ENCODE data around the gene SAP30BP. TPM values are rescaled to one million over a fixed set of nuclear protein-coding genes. Genes with fewer than 3 reads are reported as not detected.

The SAP30BP gene
- total and polyA plus RNA-seq, 2 of the 13 experiments (the other 11 are each of a cell fraction or from before 2014, with no cell fraction given) = 67.7 to 99.4 TPM

- POLR2A ChIA-PET = interaction anchor here (1.0 kb wide), 1 partner anchor 28 kb away, joined by 3 read pairs; the partner anchor contains the start of gene SMIM5
These were observed 5.6 kb upstream of the SAP30BP start for GRCh38 chr17:75661531-75661930.

GRCh38 chr17:75662511-75662910 lies 4.6 kb upstream of the SAP30BP start:
- H3K4me2 ChIP-seq (ENCODE audit: low read depth, low read length) = no peak overlapping the region
- ATAC-seq = no peak
- TF ChIP-seq ZNF44 (CRISPR knock-in tag; IDR thresholded peaks at IDR 0.05) (no peak), MTF2 (CRISPR knock-in tag; IDR thresholded peaks at IDR 0.05; ENCODE audit: borderline replicate concordance) (no peak), ZBTB7B (CRISPR knock-in tag; IDR thresholded peaks at IDR 0.05) (no peak), ZFYVE20 (CRISPR knock-in tag; IDR thresholded peaks at IDR 0.05; ENCODE audit: borderline replicate concordance, low read depth) (no peak), POGZ (CRISPR knock-in tag; IDR thresholded peaks at IDR 0.05) (no peak), ZNF142 (CRISPR knock-in tag; IDR thresholded peaks at IDR 0.05) (no peak), NFYB (CRISPR knock-in tag; IDR thresholded peaks at IDR 0.05) (no peak), ZSCAN25 (CRISPR knock-in tag; IDR thresholded peaks at IDR 0.05) (no peak), DR1 (CRISPR knock-in tag; IDR thresholded peaks at IDR 0.05) (no peak)

More at GRCh38 chr17:75661531-75661930, 5.6 kb upstream of the SAP30BP start:
- no peaks in the 10 kb centered on the region for H3K9me3 ChIP-seq (ENCODE audit: low read length)
- H3K4me2 ChIP-seq (ENCODE audit: low read depth, low read length) = no peak overlapping the region
- peaks cover 17 to 31% of the 10 kb centered on the region in 2 experiments for H3K36me3 ChIP-seq (replicated peaks in 1 of 2; ENCODE audit: control insufficient read depth in 1 of 2, insufficient read depth in 2 of 2, low read length in 2 of 2)
- H3K79me2 ChIP-seq (ENCODE audit: insufficient read depth, low read length) = peaks cover 10% of the 10 kb centered on the region
- FAIRE-seq = no peak
- TF ChIP-seq ZBTB26 (CRISPR knock-in tag; IDR thresholded peaks at IDR 0.05; ENCODE audit: borderline replicate concordance) (no peak), ZNF232 (CRISPR knock-in tag; IDR thresholded peaks at IDR 0.05; ENCODE audit: borderline replicate concordance) (no peak), ZNF83 (CRISPR knock-in tag; IDR thresholded peaks at IDR 0.05; ENCODE audit: borderline replicate concordance) (no peak)
- WGBS (ENCODE audit: low lambda C conversion rate) = 95% methylated on average over 4 of the region's 4 CpGs
- CTCF ChIA-PET (ENCODE audit: low intra/inter-chr PET ratio, low total read pairs) = no interaction called here
- H3K4me1 ChIP-seq (ENCODE audit: insufficient read depth, low read length) = peaks cover 14% of the 10 kb centered on the region
- no peak overlapping the region for H2AFZ ChIP-seq (ENCODE audit: low read length)
- in situ Hi-C loops (cut with HindIII; ENCODE audit: extremely low pct_ligation_motif_present, low pct_unique_long_range_greater_than_20kb) = no loop called here
- no peaks in the 10 kb centered on the region; a peak in 1 of 5 replicates for H3K27me3 ChIP-seq (ENCODE audit: control insufficient read depth in 1 of 2, insufficient read depth in 2 of 2, low read length in 2 of 2)
- H4K20me1 ChIP-seq (ENCODE audit: insufficient read depth, low read length) = no peaks in the 10 kb centered on the region
- H3K4me3 ChIP-seq (replicated peaks in 1 of 3; ENCODE audit: insufficient read depth in 1 of 3, low read depth in 2 of 3, low read length in 3 of 3) = no peak overlapping the region
- no TSS peak for BruUV-seq (replicated peaks)
- H3K27ac ChIP-seq (ENCODE audit: extremely low read length, insufficient read depth, low read length) = no peak overlapping the region
- no peak overlapping the region for H3K9ac ChIP-seq (ENCODE audit: insufficient read depth, low read depth, low read length)
- no peak for DNase-seq (ENCODE audit: low spot score)
- intact Hi-C loops (cut with micrococcal nuclease; ENCODE audit: unreplicated experiment) = no loop called here
- ATAC-seq = no peak

More at GRCh38 chr17:75662511-75662910, 4.6 kb upstream of the SAP30BP start:
- Histone ChIP-seq H4K20me1 (ENCODE audit: insufficient read depth, low read length) (no peaks in the 10 kb centered on the region), H2AFZ (ENCODE audit: low read length) (no peak overlapping the region), H3K27ac (ENCODE audit: extremely low read length, insufficient read depth, low read length) (no peak overlapping the region), H3K9me3 (ENCODE audit: low read length) (no peaks in the 10 kb centered on the region), H3K36me3 (replicated peaks in 1 of 2; ENCODE audit: control insufficient read depth in 1 of 2, insufficient read depth in 2 of 2, low read length in 2 of 2) (peaks cover 14 to 31% of the 10 kb centered on the region in 2 experiments), H3K27me3 (ENCODE audit: control insufficient read depth in 1 of 2, insufficient read depth in 2 of 2, low read length in 2 of 2) (peaks cover 0 to 2% of the 10 kb centered on the region in 2 experiments; a peak in 1 of 5 replicates), H3K9ac (ENCODE audit: insufficient read depth, low read depth, low read length) (no peak overlapping the region), H3K4me3 (replicated peaks in 1 of 3; ENCODE audit: insufficient read depth in 1 of 3, low read depth in 2 of 3, low read length in 3 of 3) (no peak overlapping the region), H3K79me2 (ENCODE audit: insufficient read depth, low read length) (peaks cover 20% of the 10 kb centered on the region), H3K4me1 (ENCODE audit: insufficient read depth, low read length) (peaks cover 14% of the 10 kb centered on the region)
- no TSS peak for BruUV-seq (replicated peaks)
- FAIRE-seq = no peak
- CTCF ChIA-PET (ENCODE audit: low intra/inter-chr PET ratio, low total read pairs) = no interaction called here
- WGBS (ENCODE audit: low lambda C conversion rate) = 98% methylated on average over 9 of the region's 9 CpGs
- intact Hi-C loops (cut with micrococcal nuclease; ENCODE audit: unreplicated experiment) (no loop called here), in situ Hi-C loops (cut with HindIII; ENCODE audit: extremely low pct_ligation_motif_present, low pct_unique_long_range_greater_than_20kb) (no loop called here)
- POLR2A ChIA-PET = interaction anchor here (1.0 kb wide), 1 partner anchor 29 kb away, joined by 3 read pairs; the partner anchor contains the start of gene SMIM5
- DNase-seq (ENCODE audit: low spot score) = no peak
